NCI-H526 treated with DMSO at 0.1 percent for 48 hours (cell line): ENCODE results near the gene DOCK7.
"Not testable (repeated sequence)": the region's sequence is repeated elsewhere in the genome, so short reads cannot be mapped to it uniquely, and the experiment has no call there.

Source experiments
- DNase-seq: peaks from one replicate; lab custom pipeline; 2025; lab: John Stamatoyannopoulos, UW

DOCK7 gene, protein sequence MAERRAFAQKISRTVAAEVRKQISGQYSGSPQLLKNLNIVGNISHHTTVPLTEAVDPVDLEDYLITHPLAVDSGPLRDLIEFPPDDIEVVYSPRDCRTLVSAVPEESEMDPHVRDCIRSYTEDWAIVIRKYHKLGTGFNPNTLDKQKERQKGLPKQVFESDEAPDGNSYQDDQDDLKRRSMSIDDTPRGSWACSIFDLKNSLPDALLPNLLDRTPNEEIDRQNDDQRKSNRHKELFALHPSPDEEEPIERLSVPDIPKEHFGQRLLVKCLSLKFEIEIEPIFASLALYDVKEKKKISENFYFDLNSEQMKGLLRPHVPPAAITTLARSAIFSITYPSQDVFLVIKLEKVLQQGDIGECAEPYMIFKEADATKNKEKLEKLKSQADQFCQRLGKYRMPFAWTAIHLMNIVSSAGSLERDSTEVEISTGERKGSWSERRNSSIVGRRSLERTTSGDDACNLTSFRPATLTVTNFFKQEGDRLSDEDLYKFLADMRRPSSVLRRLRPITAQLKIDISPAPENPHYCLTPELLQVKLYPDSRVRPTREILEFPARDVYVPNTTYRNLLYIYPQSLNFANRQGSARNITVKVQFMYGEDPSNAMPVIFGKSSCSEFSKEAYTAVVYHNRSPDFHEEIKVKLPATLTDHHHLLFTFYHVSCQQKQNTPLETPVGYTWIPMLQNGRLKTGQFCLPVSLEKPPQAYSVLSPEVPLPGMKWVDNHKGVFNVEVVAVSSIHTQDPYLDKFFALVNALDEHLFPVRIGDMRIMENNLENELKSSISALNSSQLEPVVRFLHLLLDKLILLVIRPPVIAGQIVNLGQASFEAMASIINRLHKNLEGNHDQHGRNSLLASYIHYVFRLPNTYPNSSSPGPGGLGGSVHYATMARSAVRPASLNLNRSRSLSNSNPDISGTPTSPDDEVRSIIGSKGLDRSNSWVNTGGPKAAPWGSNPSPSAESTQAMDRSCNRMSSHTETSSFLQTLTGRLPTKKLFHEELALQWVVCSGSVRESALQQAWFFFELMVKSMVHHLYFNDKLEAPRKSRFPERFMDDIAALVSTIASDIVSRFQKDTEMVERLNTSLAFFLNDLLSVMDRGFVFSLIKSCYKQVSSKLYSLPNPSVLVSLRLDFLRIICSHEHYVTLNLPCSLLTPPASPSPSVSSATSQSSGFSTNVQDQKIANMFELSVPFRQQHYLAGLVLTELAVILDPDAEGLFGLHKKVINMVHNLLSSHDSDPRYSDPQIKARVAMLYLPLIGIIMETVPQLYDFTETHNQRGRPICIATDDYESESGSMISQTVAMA (N-terminal part only)

DNA sequence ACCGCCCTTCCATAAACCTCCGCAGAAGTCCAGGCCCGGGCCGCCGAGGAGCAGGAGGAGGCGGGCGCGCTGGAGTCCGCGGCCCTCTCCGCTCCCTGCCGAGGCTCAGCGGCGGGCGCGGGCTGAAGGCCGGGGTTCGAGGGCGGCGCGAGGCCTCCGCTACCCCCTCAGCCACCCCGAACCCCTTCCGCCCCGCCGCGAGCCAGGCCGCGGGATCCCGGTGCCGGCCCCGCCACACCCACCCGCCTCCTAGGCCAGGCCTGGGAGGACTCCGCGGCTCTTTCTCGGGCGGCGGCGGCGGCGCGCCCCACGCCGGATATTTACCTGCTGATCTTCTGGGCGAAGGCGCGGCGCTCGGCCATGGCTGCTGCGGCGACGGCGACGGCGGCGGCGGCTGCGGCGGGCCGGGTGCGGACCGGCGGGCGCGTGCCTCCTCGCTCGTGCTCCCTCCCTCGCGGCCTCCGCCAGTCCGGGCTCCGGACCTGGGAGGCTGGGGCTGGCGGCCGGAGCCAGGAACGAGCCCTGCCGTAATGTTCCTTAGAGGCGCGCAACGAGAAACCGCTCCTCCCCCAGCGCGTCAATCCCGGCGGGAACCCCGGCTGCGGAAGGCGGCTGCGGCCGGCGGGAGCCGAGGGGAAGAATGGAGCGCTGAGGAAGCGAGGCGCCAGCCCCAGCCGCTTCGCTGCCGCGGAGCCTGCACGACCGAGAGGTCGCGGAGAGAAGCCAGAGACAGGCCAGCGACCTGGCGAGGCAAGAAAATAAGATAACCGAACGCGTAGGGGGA is at the start of gene DOCK7:
Gene DOCK7, minus strand, starts transcription at position 484 of the 784 bp plus-strand sequence. Its CDS starts 122 bp downstream, at position 362.
- DNase-seq, result peak; percentile 81

DNA sequence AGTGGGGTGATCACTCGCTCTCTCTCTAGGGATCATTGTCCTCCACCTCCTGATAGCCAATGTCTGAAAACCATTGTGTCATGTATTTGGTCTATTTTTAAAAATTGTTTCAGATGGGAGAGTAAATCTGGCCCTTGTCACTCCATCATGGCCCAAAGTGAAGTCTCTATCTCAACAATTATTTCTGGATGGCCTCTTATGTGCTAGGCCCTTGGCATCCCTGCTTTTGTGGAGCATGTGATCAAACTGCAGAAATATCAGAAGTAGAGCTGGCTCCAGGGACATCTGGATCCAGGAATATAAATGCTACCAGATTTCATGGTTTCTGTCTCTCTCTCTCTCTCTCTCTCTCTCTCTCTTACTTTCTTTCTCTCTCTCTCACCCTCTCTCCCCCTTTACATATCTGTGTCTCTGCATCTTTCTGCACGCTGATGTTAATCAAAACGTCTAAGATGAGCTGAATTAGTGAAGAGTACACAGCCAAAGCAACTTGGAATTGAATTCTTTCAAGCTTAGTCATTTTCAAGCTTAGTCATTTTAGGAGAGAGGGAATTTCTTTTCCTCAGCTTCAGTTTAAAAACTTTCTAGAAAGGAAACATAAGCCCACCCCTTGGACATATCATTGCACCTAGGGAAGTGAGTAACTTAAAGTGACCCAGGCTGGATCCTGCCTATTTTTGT is 47.4 kb upstream of the DOCK7 start:
- DNase-seq, result no peak

DNA sequence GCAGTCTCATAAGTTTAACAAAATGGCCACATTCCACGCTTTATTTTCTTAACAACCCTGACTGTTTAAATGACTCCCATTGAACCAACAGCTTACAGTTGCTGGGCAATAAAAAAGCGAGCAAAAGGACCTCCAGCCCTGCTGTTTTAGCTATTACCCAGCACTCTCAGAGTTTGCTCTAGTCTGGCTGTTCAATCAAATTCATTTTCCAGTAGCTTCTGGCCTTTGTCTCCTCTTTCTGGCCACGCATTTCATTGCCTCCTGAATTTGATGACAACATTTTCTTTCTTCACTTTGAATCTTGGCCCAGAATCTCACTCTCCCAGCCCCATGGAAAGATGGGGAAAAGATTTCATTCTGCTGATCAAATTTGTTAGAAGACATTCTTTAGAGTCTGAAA is 44.1 kb upstream of the DOCK7 start:
- DNase-seq, result no peak

DNA sequence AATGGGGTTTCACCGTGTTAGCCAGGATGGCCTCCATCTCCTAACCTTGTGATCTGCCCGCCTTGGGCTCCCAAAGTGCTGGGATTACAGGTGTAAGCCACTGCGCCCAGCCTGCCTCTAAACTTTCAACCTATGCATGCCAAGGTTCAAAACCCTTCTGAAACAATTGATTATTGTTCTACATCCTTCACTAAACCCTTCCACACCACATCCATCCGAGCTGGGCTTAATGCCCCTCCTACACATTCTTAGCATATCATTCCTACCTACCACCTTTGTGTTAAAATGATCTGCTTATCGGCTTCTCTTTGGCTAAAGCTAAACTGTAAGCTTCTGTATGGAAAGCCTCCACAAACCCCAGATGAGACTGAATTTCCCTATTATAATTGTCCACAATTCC is 40.8 kb upstream of the DOCK7 start:
- DNase-seq, result no peak

DNA sequence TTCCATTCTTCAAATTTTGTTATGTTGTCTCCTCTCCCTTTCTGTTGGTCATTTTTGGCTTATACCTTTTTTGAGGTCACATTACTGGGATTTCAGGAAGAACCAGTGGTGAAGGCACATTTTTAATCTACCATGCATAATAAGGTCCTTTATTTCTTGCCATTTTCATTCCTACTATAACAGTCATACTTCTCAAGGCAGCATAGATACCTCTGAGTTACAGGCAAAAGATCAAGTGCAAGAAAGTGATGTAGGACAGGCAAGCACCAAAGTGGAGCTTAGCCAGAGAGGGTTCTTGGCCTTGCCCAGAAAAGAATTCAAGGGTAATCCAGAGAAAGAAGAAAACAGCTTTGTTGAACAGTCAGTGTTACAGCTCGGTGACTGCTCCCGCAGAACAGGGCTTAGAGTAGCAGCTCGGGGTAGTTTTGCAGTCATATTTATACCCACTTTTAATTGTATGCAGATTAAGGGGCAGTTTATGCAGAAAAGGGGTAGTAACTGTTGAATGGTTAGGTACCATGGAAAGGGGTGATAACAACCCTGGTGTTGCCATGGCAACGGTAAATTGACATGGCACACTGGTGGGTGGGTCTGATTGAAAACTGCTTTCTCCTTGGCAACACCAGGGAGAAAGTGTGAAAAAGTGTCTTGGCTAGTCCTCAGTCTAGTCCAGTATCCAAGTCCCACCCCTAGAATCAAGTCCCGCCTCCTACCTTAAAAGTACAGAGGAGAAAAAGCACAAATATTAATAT is 39.6 kb upstream of the DOCK7 start:
- DNase-seq, result no peak

DNA sequence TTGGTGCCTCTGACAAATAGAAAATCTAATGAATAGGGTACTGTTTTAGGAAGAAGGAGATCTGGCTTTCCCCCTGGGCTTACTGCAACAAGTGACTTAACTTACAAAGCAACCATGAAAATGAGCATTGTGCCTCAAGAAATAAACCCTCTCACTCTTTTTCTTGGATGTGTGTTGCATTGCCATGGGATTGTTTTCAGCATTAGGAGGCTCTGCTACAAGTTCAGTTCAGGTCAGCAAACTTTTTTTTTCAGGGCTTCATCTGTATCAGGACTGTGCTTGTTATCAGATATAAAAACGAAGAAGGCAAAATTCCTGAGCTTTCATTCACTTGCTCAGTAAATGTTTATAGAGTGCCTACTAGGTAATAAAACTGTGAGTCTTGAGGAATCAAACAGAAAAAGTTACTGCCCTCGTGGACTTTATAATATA is 37.8 kb upstream of the DOCK7 start:
- DNase-seq, result no peak

DNA sequence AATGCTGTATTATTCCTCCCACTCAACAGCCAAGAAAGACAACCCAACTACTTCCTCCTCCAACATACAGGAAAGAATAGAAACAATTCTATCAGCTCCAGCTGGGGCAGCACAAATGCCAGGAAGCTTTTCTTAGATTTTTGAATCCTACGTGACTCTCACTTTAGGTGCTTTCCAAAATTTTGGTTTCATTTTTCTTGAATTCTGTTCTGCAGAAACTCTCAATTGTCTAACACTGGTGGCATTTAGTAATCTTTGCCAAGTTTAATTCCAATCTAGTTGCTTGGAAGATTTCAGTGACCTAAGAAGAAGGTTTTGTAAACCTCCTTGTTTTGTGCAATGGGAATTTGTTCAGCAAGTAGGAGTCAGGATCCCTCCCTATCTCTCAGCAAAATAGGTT is 37.1 kb upstream of the DOCK7 start:
- no peak for DNase-seq

DNA sequence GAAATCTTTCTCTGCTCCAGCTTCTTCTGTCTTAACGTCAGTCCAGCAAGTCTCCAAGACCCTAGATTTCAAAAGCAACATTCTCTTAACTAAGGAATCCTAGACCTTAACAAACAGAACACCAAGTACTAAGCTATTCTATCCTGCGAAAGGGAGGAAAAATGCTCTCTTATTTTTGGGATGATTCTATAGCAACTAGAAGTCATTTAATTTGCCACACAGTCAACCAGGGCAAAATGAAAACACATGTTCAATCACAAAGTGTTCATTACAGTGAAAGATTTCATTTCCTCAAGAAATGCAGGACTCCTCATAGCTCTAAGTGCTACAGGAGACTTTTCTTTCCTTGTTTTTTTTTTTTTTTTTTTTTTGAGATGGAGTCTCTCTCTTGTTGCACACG is 36.2 kb upstream of the DOCK7 start:
- no peak for DNase-seq

DNA sequence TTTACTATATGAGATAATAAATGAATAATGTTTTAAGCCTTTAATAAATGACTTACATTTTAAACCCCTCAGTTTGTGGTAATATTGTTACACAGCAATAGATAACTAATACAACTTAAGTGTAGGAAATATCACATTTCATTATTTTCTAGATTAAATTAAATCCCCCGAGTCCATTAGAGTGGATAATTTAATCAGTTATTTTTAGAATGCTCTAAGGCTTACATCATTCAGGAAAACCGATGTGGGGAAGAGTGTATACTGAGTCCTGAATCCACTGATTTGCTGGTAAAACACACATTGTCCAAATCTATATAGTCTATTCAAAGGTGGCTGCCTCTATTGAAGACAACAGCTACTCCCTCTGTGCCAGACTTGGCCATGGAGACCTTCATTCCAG is 35.7 kb upstream of the DOCK7 start:
- no peak for DNase-seq

DNA sequence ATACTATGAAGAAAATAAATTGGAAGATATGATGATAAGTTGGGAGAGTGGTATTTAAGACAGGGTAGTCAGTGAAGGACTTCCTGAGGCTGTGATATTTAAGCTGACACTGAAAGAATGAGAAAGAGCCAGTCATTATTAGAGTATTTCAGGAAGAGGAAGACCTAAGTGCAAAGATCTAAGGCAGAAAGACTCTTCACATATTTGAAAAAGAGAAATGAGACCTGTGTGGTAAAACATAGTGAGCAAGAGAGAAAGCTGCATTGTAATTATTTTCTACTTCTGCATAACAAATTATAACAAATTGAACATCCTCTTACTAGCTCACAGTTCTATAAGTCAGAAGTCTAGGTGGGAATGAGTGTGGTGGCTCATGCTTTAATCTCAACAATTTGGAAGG is 34.6 kb upstream of the DOCK7 start:
- DNase-seq, result no peak

DNA sequence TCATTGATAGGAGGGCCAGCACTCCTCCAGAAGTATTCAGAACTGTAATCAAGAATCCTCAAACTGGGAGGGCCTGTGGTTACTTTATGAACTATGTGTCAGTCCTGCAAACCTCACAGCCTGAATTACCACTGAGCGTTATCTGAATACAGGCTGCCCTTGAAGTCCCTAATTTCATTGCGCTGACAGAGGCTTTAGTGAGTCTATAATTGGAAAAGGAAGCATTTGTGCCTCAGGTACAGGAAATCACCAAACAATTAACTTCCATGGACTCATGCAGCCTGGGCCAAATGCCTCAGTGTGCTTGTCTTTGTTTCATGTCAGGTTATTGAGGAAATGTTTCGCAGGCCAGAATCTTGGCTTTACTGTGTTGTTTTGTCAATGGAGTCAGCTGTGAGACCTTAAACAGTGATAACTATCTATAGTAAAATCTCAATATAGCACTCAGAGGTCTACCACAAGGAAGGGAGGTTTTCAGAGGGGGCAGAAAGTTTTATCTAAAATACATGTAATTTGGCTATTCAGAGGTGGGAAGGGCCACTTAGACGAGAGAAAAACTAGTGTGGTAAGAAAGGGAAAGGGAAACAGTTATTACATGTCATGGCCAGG is 32.9 kb upstream of the DOCK7 start:
- DNase-seq, result no peak

DNA sequence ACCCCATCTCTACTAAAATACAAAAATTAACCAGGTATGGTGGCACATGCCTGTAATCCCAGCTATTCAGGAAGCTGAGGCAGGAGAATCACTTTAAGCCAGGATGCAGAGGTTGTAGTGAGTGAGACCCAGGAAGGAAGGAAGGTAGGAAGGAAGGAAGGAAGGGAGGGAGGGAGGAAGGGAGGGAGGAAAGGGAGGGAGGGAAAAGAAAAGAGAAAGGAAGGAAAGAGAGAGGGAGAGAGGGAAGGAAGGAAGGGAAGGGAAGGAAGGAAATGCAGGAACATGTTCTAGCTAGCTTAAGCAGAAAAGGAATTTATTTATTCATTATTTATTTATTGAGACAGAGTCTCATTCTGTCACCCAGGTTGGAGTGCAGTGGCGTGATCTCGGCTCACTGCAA is 30.2 kb upstream of the DOCK7 start:
- DNase-seq, result not testable (repeated sequence)

DNA sequence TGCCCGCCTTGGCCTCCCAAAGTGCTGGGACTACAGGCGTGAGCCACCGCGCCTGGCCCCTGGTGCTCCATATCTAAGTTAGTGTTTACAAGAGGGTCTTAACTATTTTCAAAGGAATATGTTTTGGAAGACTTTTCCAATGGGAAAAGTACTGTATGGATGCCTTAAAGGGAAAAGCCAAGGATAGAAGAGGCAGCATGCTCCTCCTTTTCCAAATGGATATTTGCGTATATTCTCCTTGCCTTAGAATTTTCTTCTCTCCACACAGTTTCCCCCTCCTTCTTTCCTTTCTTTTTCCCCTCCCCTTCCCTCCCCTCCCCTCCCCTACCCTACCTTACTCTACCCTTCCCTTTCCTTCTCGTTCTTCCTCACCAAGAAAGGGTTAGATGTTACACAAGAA is 29.3 kb upstream of the DOCK7 start:
- DNase-seq, result no peak

DNA sequence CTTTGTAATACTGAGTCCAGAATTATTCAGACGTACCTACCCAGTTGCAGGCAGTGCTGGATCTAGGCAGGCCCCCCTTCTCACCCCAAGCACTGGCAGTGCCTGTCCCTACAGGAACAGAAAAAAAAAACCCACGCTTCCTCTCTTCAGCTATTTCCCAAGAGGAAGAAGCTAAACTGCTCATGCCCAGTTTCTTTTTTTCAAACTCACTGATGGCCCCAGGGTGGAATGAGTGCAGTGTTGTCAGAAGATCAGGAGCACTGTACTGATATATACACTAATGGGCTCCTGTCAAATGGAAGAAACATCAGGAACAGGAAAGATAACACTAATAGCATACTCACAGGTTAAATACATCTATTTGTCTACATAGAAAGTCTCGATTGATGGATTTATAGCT is 28.2 kb upstream of the DOCK7 start:
- DNase-seq, result no peak

DNA sequence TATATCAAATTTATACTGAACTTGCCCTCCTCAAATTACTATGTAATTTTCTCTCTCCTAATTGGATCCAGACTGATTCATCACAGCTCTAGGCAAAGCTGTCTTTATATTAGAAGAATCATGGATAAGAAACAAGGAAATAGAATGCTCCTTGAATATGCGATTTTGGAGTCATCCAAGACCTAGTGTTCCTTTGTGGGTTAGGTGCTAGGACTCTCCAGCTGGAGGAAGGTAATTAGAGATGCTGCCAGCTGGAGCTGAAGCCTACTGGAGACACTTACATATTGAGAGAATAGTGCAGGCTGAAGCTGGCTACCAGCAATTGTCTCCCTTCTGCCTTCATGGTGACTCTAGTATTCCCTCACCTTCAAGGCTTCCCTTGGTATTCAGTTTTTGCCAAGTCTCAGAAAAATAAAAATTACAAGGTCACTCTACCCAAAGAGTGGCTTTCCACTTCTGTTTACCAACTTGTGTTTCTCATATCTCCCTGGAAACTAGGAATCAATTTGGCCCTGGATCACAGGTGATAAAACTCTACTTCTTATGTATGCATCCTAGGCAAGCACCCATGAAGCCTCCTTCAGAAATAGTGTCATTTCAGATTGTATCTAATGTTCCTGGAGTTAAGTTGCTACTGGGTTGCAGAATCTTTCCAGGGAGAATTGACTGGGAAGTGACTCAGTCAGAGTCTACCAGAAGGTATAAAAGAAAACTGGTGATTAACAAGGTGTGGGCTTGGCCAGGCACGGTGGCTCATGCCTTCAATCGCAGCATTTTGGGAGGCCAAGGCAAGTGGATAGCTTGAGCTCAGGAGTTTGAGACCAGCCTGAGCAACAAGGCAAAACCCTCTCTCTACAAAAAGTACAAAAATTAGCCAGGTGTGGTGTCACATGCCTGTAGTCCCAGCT is 24.4 kb upstream of the DOCK7 start:
- DNase-seq, result no peak

DNA sequence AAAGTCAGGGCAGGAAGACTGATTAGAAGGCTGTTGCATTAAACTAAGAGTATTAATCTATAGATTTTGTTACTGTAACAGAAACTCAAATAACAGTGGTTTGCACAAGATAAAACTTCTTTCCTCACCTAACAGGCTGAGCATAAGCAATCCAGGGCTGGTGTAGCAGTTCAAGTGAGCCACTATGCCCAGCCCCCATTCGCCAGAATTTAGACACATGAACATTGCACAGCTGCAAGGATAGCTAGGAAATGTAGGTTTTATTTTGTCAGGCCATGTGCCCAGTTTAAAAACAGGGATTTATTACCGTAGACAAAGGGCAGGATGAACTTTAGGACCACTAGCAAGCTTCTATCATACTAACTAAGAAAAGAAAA is 19.5 kb upstream of the DOCK7 start:
- DNase-seq, result no peak

DNA sequence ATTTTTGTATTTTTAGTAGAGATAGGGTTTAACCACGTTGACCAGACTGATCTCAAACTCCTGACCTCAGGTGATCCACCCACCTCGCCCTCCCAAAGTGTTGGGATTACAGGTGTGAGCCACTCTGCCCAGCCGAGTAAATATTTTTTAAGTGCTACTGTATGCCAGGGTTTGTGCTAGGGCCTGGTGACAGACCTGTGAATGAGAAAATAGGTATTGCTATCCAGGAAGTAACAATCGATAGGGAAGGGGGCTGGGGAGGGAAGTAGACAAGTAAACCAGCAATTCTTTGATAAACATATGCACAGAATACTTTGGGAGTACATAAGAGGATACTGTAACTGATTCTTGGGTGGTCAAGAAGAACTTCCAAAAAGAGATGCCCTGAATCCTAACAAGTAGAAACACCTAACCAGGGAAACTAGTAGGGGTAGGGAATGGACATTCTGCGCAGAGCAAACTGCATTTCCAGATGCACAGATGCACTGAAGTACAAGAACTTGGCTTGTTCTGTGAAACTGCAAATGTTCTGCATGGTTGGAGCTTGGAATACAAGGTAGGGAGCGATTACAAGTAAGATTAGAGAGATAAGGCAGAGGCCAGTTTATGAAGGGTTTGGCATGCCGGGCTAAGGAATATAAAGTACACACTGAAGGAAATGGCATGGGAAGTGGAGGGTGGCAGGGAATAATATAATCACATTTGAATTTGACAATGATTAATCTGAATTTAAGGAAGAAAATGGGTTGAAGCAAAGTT is 19.0 kb upstream of the DOCK7 start:
- DNase-seq, result no peak

DNA sequence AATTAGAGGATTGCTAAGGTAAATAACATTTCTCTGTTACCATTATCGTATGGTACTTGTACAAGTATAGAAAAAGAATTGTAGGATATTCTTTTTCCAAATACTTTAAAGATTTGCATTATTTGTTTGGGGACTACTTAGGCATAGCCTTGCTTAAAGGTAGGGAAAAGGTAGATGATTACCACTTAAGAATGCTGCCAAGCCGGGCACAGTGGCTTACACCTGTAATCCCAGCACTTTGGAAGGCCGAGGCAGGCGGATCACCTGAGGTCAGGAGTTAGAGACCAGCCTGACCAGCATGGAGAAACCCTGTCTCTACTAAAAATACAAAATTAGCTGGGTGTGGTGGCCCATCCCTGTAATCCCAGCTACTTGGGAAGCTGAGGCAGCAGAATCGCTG is 10.0 kb upstream of the DOCK7 start:
- DNase-seq, result not testable (repeated sequence)
